H1 (cell line): ENCODE data around the gene SLC38A5. TPM values are rescaled to one million over a fixed set of nuclear protein-coding genes. Genes with fewer than 3 reads are reported as not detected.

Experiments used
- CTCF ChIA-PET: fragments of 300-600 bp; sonication (Branson Sonifier 250); formaldehyde crosslinking; loops from one replicate; lab custom pipeline; 2021; ENCODE audit not compliant: partially characterized antibody; lab: Charles Lee
- POLR2A ChIA-PET: fragments of 300-600 bp; sonication (Branson Sonifier 250); formaldehyde crosslinking; loops from one replicate; lab custom pipeline; 2021; ENCODE audit warnings: inconsistent platforms; ENCODE audit not compliant: partially characterized antibody; lab: Charles Lee
- DNase-seq, 2 experiments: peaks; one replicate each; pipeline versions ENCODE4 v3.0.0 to v3.0.0-alpha.2; 2010 to 2022; ENCODE audit warnings: low spot score in 2 of 2, low read depth in 1 of 2, mixed read lengths in 1 of 2
- FAIRE-seq: peaks from 2 replicates; lab custom pipeline; 2011; peaks lifted over from hg19 to GRCh38; lab: Jason Lieb, UNC
- H2AFZ ChIP-seq: 2 replicates; pipeline ENCODE4 v1.8.1; 2012; ENCODE audit warnings: low read length, inconsistent platforms
- H2AK5ac ChIP-seq: 2 replicates; pipeline ENCODE4 v1.6.1; 2013; ENCODE audit warnings: low read depth, low read length
- H2BK120ac ChIP-seq: replicated peaks from 2 replicates; pipeline ENCODE3; 2013; ENCODE audit warnings: low read depth, low read length, inconsistent platforms
- H2BK12ac ChIP-seq: 2 replicates; pipeline ENCODE4 v1.6.1; 2013; ENCODE audit warnings: low read depth, low read length
- H2BK15ac ChIP-seq: 2 replicates; pipeline ENCODE4 v1.6.1; 2013; ENCODE audit warnings: low read length
- H2BK20ac ChIP-seq: 2 replicates; pipeline ENCODE4 v1.6.1; 2013; ENCODE audit warnings: low read length
- H2BK5ac ChIP-seq: 2 replicates; pipeline ENCODE4 v1.6.1; 2013; ENCODE audit warnings: low read depth, low read length
- H3K14ac ChIP-seq: 2 replicates; pipeline ENCODE4 v1.6.1; 2013; ENCODE audit warnings: inconsistent platforms; ENCODE audit not compliant: insufficient read length
- H3K18ac ChIP-seq: 2 replicates; pipeline ENCODE4 v1.6.1; 2013; ENCODE audit warnings: low read length; ENCODE audit errors: extremely low read depth
- H3K23ac ChIP-seq: 2 replicates; pipeline ENCODE4 v1.6.1; 2013; ENCODE audit warnings: inconsistent platforms; ENCODE audit not compliant: insufficient read length
- H3K23me2 ChIP-seq: 2 replicates; pipeline ENCODE4 v1.6.1; 2013; ENCODE audit warnings: low read depth, low read length
- H3K27ac ChIP-seq: 2 replicates; pipeline ENCODE4 v1.6.1; 2011; ENCODE audit warnings: low read depth, low read length, inconsistent platforms
- H3K27me3 ChIP-seq, 4 experiments: replicated peaks in 1 of 4; 1 replicate in 1 of 4; 2 replicates in 3 of 4; pipeline versions ENCODE4 v1.6.1 to v1.8.1; 2011 to 2013; ENCODE audit warnings: low read length in 3 of 4, mild to moderate bottlenecking in 3 of 4, inconsistent platforms in 2 of 4, mixed read lengths in 2 of 4, moderate library complexity in 1 of 4; ENCODE audit not compliant: control insufficient read depth in 3 of 4, insufficient read depth in 3 of 4; ENCODE audit errors: extremely low read depth in 1 of 4
- H3K36me3 ChIP-seq, 4 experiments: 2 replicates each; pipeline versions ENCODE4 v1.6.1 to v1.8.1; 2011 to 2013; ENCODE audit warnings: mild to moderate bottlenecking in 4 of 4, low read length in 3 of 4, moderate library complexity in 2 of 4, control low read depth in 1 of 4, inconsistent platforms in 1 of 4; ENCODE audit not compliant: insufficient read depth in 4 of 4, control insufficient read depth in 2 of 4
- H3K4ac ChIP-seq: replicated peaks from 2 replicates; pipeline ENCODE3; 2013; ENCODE audit warnings: low read length, low read depth, mixed read lengths, inconsistent platforms; ENCODE audit not compliant: insufficient read length
- H3K4me1 ChIP-seq, 4 experiments: replicated peaks in 1 of 4; 1 replicate in 1 of 4; 2 replicates in 3 of 4; pipeline versions ENCODE4 v1.6.1 to v1.8.1; 2011 to 2013; ENCODE audit warnings: low read length in 3 of 4, inconsistent platforms in 2 of 4, mixed read lengths in 1 of 4; ENCODE audit not compliant: insufficient read depth in 4 of 4, control insufficient read depth in 3 of 4
- H3K4me2 ChIP-seq, 2 experiments: 2 replicates each; pipeline versions ENCODE4 v1.6.1 to v1.8.1; 2011 to 2013; ENCODE audit warnings: low read depth in 2 of 2, low read length in 2 of 2, control low read depth in 1 of 2, inconsistent platforms in 1 of 2, mild to moderate bottlenecking in 1 of 2; ENCODE audit not compliant: insufficient read depth in 1 of 2
- H3K4me3 ChIP-seq, 4 experiments: fragments of 200-600, 300-600 bp in 1 of 4; sonication (generic), shearing (Covaris generic), sonication (Bioruptor Twin) in 1 of 4; 2 replicates each; pipeline versions ENCODE4 v1.5.1 to v1.8.1; 2011 to 2016; ENCODE audit warnings: low read length in 4 of 4, low read depth in 3 of 4, control low read depth in 2 of 4, inconsistent platforms in 2 of 4, mild to moderate bottlenecking in 2 of 4, mixed read lengths in 1 of 4, moderate library complexity in 1 of 4; ENCODE audit not compliant: insufficient read depth in 2 of 4; ENCODE audit errors: extremely low read depth in 1 of 4
- H3K56ac ChIP-seq: replicated peaks from 2 replicates; pipeline ENCODE3; 2013; ENCODE audit warnings: low read depth, mild to moderate bottlenecking, mixed read lengths, low read length, inconsistent platforms; ENCODE audit not compliant: insufficient read length
- H3K79me1 ChIP-seq: 2 replicates; pipeline ENCODE4 v1.6.1; 2013; ENCODE audit warnings: low read depth, low read length, control low read depth
- H3K79me2 ChIP-seq, 2 experiments: 2 replicates each; pipeline versions ENCODE4 v1.6.1 to v1.8.1; 2012 to 2013; ENCODE audit warnings: low read length in 2 of 2, mild to moderate bottlenecking in 2 of 2, inconsistent platforms in 1 of 2; ENCODE audit not compliant: insufficient read depth in 2 of 2, control insufficient read depth in 1 of 2
- H3K9ac ChIP-seq, 4 experiments: replicated peaks in 1 of 4; 1 replicate in 1 of 4; 2 replicates in 3 of 4; pipeline versions ENCODE4 v1.6.1 to v1.8.1; 2011 to 2013; ENCODE audit warnings: low read depth in 3 of 4, low read length in 3 of 4, control low read depth in 2 of 4, mild to moderate bottlenecking in 2 of 4, moderate library complexity in 2 of 4, inconsistent platforms in 1 of 4; ENCODE audit errors: extremely low read depth in 1 of 4
- H3K9me3 ChIP-seq, 2 experiments: 2 replicates each; pipeline versions ENCODE4 v1.6.1 to v1.8.1; 2012 to 2013; ENCODE audit warnings: mild to moderate bottlenecking in 2 of 2, moderate library complexity in 2 of 2, control low read depth in 1 of 2, inconsistent platforms in 1 of 2, low read depth in 1 of 2, low read length in 1 of 2, mixed read lengths in 1 of 2; ENCODE audit not compliant: insufficient read depth in 2 of 2
- H4K20me1 ChIP-seq, 2 experiments: replicated peaks in 1 of 2; 2 replicates each; pipeline versions ENCODE3 to v1.8.1; 2011 to 2013; ENCODE audit warnings: inconsistent platforms in 2 of 2, low read length in 2 of 2, mild to moderate bottlenecking in 1 of 2; ENCODE audit not compliant: insufficient read depth in 2 of 2, control insufficient read depth in 1 of 2
- H4K5ac ChIP-seq: 2 replicates; pipeline ENCODE4 v1.6.1; 2013; ENCODE audit warnings: low read length, low read depth, mixed read lengths, inconsistent platforms; ENCODE audit not compliant: insufficient read length
- H4K8ac ChIP-seq: 2 replicates; pipeline ENCODE4 v1.8.0; 2013; ENCODE audit warnings: mild to moderate bottlenecking, moderate library complexity, low read length, inconsistent platforms; ENCODE audit not compliant: insufficient read depth; ENCODE audit errors: extremely low read depth
- H4K91ac ChIP-seq: replicated peaks from 2 replicates; pipeline ENCODE3; 2013; ENCODE audit warnings: low read length, mixed read lengths, inconsistent platforms; ENCODE audit not compliant: insufficient read length
- CEBPB ChIP-seq: IDR thresholded peaks from 2 replicates; pipeline ENCODE4 v1.6.1; 2012; ENCODE audit warnings: low read depth, low read length
- CHD1 ChIP-seq: IDR thresholded peaks from 2 replicates; pipeline ENCODE4 v1.6.1; 2012; ENCODE audit warnings: low read depth, low read length, improper control_type of control experiment
- E2F6 ChIP-seq: IDR thresholded peaks from 2 replicates; pipeline ENCODE4 v1.6.1; 2012; ENCODE audit warnings: inconsistent platforms
- RBBP5 ChIP-seq: IDR thresholded peaks from 2 replicates; pipeline ENCODE4 v1.7.1; 2012; ENCODE audit warnings: low read depth, mild to moderate bottlenecking, inconsistent platforms, low read length, moderate library complexity, borderline replicate concordance
- RNF2 ChIP-seq: fragments of 200-900, 300-1000 bp; sonication (generic); IDR thresholded peaks from 2 replicates; pipeline ENCODE4 v1.7.1; 2016; ENCODE audit warnings: borderline replicate concordance, low read depth, mild to moderate bottlenecking, antibody characterized with exemption, low read length; ENCODE audit not compliant: poor library complexity, severe bottlenecking; ENCODE audit errors: missing control alignments
- RXRA ChIP-seq: IDR thresholded peaks from 2 replicates; pipeline ENCODE4 v1.6.1; 2011; ENCODE audit warnings: low read depth, mild to moderate bottlenecking, low read length, moderate library complexity; ENCODE audit not compliant: insufficient read depth
- SAP30 ChIP-seq: fragments of 300-600 bp; sonication (generic); IDR thresholded peaks from 2 replicates; pipeline ENCODE4 v1.7.1; 2012; ENCODE audit warnings: low read length, moderate library complexity, mild to moderate bottlenecking, inconsistent platforms; ENCODE audit not compliant: insufficient read depth, insufficient replicate concordance
- SP1 ChIP-seq: IDR thresholded peaks from 2 replicates; pipeline ENCODE4 v1.6.1; 2011; ENCODE audit warnings: low read depth, low read length
- TBP ChIP-seq: IDR thresholded peaks from 2 replicates; pipeline ENCODE4 v1.6.1; 2011; ENCODE audit warnings: low read depth, low read length, improper control_type of control experiment
- USF2 ChIP-seq: IDR thresholded peaks from 2 replicates; pipeline ENCODE4 v1.6.1; 2011; ENCODE audit warnings: low read length, improper control_type of control experiment
- WGBS, 2 experiments: shearing (Covaris generic) in 1 of 2; methylation state at CpG; one replicate each; pipeline versions ENCODE4 v1.1.6 to v1.1.7; 2013 to 2015; ENCODE audit warnings: low lambda C conversion rate in 2 of 2, mixed read lengths in 2 of 2, inconsistent platforms in 1 of 2, low coverage in 1 of 2, missing lambda C conversion rate in 1 of 2; ENCODE audit not compliant: insufficient replicate concordance in 2 of 2, insufficient coverage in 1 of 2, insufficient read length in 1 of 2; ENCODE audit errors: extremely low coverage in 1 of 2, missing lambda C conversion rate in 1 of 2; 5-methylcytosine and 5-hydroxymethylcytosine counted together
- polyA plus RNA-seq, 7 experiments: library from polyadenylated mRNA; depleted of rRNA in 3 of 7; stranded (reverse) in 5 of 7; unstranded in 2 of 7; fragments of >200 nt in 5 of 7; fragments of 200-250 nt in 2 of 7; gene quantifications; 1 replicate in 5 of 7; 2 replicates in 1 of 7; 4 replicates in 1 of 7; pipeline versions ENCODE4 v1.2.1 to v1.2.3, GENCODE V29; 2011 to 2013; ENCODE audit warnings: missing spikeins in 2 of 7, mixed read lengths in 2 of 7
- total RNA-seq: library from RNA; stranded (reverse); fragmentation: NEBNext Ultra II Directional; extraction: Animal tissue kit (Norgen Biotek cat#: 25700); gene quantifications from 2 replicates; pipeline ENCODE4 v1.2.1, GENCODE V29; 2021

Gene SLC38A5
- total and polyA plus RNA-seq, 2 of the 8 experiments (the other 6 are each of a cell fraction or from before 2014, with no cell fraction given), result 70.9 to 106 TPM

- Histone ChIP-seq H2BK120ac (no peak overlapping the region), H3K23me2 (no peaks in the 10 kb centered on the region), H3K79me1 (no peaks in the 10 kb centered on the region), H4K8ac (no peak overlapping the region), H4K91ac (no peak overlapping the region), H2AFZ (no peak overlapping the region), H3K14ac (no peak overlapping the region), H4K5ac (no peak overlapping the region), H2BK20ac (no peak overlapping the region), H2BK5ac (no peak overlapping the region), H3K4me1 (no peaks in the 10 kb centered on the region; a peak in 1 of 7 replicates), H3K36me3 (no peaks in the 10 kb centered on the region), H3K79me2 (no peaks in the 10 kb centered on the region), H2AK5ac (no peak overlapping the region), H3K27ac (no peak overlapping the region), H2BK15ac (no peak overlapping the region), H3K56ac (no peak overlapping the region), H3K23ac (no peak overlapping the region), H2BK12ac (no peak overlapping the region), H4K20me1 (no peaks in the 10 kb centered on the region), H3K18ac (no peak overlapping the region), H3K4ac (no peak overlapping the region), H3K4me3 (no peak overlapping the region), H3K4me2 (no peak overlapping the region), H3K27me3 (no peaks in the 10 kb centered on the region), H3K9ac (no peak overlapping the region), H3K9me3 (no peaks in the 10 kb centered on the region)
- CTCF ChIA-PET, result interaction anchor here (1.1 to 1.3 kb wide), 2 partner anchors 10 to 37 kb away, joined by 4 to 5 read pairs; no protein-coding TSS in a partner anchor
- 94% methylated on average over 2 of the region's 7 CpGs; no CpG with 5 or more reads in 1 of the 2 experiments for WGBS, 2 experiments
- TF ChIP-seq TBP (no peak), CEBPB (no peak), CHD1 (no peak), E2F6 (no peak), SP1 (no peak), RNF2 (no peak), RXRA (no peak), RBBP5 (no peak), USF2 (no peak), SAP30 (no peak)
- POLR2A ChIA-PET, result no interaction called here
- DNase-seq (no peak), FAIRE-seq (no peak)
Measured at GRCh38 chrX:48504261-48504660, 34.2 kb upstream of the SLC38A5 start.
